ENCODE results near the gene ALG8.
"Not testable (repeated sequence)": the region's sequence is repeated elsewhere in the genome, so short reads cannot be mapped to it uniquely, and the experiment has no call there.

The ALG8 gene

DNA sequence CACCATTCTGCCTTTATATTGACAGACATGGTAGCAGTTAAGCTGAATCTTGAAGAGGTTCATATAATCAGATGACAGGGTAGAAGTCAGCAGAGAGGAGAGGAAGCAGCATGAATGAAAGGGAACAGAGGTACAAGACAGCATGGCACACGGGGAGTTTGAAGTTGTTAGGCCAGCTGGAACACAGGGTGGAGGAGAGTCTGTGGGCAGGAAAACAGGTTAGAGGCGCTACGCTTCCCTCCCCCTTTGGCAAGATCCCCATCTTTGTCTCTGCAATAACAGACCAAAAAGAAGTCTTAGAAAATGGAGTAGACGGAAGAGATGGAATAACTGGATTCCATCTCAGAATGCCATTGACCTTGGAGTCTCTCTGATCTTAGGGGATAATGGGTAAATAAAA, 39.8 kb downstream of the ALG8 start:
- no peak for DNase-seq

DNA sequence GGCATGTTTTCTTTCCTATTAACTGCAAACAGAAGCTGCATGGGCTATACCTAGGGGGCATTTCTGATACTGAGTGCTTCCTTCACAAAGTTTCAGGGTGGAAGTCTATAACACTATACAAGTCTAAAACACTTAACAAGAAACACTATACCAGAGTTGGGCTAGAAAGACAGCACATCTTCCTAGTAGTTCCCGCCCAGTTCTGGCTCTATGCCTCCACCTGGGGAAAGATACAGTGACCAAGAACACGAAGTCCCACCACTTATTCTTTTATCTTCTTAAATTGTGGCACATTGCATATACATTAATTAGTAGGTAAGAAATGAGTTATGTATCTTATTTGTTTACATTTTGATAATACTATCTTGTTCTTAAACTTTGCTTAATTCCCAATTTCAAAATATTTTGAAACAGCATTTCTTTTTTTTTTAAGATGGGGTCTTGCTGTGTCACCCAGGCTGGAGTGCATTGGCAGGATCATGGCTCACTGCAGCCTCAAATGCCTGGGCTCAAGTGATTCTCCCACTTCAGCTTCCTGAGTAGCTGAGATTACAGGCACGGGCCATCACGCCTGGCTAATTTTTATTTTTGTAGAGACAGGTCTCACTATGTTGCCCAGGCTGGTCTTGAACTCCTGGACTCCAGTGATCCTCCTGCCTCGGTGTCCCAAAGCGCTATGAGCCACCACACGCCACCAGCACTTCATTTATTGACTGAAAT, 41.6 kb downstream of the ALG8 start:
- DNase-seq: no peak

DNA sequence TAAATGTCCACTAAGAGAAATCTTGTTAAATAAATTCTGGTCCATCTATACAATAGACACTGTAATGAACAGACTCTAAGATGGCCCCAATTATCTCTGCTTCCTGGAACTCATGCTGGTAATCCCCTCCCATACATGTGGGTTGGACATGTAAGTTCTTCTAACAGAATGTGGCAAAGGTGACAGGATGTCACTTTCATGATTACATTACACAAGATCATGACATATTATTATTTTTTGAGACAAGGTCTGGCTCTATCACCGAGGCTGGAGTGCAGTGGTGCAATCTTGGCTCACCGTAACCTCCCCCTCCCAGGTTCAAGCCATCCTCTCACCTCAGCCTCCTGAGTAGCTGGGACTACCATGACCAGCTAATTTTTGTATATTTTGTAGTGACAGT, 45.2 kb downstream of the ALG8 start:
- no peak for DNase-seq

DNA sequence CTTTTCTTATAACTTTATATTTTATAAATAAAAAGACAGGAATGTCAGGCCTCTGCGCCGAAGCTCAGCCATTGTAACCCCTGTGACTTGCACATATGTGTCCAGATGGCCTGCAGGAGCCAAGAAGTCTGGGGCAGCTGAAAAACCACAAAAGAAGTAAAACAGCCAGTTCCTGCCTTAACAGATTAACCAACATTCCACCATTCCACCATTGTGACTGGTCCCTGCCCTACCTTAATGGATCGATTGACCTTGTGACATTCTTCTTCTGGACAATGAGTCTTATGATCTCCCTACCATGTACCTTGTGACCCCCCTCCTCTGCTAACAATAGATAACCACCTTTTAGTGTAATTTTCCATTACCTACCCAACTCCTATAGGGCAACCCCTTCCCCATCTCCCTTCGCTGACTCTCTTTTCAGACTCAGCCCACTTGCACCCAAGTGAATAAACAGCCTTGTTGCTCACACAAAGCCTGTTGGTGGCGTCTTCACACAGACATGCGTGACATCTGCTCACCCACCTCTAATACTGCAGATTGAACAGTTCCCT, 52.8 kb downstream of the ALG8 start:
- not testable (repeated sequence) for DNase-seq

DNA sequence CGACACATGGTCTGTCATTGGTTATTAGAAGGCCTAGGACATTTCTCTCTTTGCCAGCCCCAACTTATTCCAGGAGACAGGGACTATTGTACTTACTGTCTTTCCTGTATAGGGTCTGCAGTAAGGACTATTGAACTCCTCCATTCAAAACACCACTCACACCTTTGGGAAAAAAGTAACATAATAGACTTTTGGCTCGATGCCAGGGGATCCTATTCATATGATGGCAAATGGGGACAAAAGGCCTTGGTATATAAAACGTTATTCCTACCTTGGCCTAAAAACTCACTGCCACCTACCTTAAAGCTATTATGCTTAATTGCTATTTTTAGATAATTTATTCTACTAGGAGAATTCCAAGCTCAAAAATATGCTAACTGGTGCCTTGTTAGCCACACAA, 53.5 kb downstream of the ALG8 start:
- no peak for DNase-seq

DNA sequence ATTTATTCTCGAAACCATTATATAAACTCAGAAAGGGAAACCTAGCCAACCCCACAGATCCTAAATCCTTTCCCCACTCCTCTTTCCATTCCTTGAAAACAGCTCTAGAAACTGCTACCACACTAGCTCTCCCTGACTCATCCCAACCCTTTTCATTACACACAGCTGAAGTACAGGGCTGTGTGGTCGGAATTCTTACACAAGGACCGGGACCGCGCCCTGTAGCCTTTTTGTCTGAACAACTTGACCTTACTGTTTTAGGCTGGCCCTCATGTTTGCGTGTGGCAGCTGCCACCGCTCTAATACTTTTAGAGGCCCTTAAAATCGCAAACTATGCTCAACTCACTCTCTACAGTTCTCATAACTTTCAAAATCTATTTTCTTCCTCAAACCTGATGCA, 54.9 kb downstream of the ALG8 start:
- DNase-seq: not testable (repeated sequence)

DNA sequence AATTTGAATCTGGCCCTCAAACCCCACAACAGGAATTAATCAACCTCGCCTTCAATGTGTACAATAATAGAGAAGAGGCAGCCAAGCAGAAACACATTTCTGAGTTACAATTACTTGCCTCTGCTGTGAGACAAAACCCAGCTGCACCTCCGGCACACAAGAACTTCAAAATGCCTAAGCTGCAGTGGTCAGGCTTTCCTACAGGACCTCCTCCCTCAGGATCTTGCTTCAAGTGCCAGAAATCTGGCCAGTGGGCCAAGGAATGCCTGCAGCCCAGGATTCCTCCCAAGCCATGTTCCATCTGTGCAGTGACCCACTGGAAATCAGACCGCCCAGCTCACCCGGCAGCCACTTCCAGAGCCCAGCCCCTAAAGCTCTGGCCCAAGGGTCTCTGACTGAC, 56.4 kb downstream of the ALG8 start:
- DNase-seq: no peak

DNA sequence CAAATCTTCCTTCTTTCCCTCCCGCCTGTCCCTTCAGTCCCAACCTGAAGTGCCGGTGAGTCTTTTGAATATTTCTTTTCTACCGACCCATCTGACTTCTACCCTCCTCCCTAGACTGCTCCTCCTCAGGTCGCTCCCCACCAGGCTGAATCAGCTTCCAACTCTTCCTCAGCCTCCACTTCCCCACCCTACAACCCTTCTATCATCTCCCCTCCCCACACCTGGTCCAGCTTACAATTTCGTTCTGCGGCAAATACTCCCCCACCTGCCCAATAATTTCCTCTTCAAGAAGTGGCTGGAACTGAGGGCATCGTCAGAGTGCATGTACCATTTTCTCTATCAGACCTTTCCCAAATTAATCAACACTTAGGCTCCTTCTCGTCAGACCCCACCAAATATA, 57.3 kb downstream of the ALG8 start:
- no peak for DNase-seq

DNA sequence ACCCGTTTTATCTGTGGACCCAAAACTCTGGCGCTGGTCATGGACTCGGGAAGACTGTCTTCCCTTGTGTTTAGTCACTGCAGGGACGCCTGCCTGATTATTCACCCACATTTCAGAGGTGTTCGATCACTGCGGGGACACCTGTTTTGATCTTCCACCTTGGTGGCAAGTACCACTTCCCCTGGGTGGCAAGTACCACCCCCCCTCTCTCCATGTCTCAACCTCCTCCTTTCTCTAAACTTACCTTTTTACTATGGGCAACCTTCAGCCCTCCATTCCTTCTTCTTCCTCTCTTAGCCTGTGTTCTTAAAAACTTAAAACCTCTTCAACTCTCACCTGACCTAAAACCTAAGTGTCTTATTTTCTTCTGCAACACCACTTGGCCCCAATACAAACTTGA, 57.8 kb downstream of the ALG8 start:
- DNase-seq: no peak

DNA sequence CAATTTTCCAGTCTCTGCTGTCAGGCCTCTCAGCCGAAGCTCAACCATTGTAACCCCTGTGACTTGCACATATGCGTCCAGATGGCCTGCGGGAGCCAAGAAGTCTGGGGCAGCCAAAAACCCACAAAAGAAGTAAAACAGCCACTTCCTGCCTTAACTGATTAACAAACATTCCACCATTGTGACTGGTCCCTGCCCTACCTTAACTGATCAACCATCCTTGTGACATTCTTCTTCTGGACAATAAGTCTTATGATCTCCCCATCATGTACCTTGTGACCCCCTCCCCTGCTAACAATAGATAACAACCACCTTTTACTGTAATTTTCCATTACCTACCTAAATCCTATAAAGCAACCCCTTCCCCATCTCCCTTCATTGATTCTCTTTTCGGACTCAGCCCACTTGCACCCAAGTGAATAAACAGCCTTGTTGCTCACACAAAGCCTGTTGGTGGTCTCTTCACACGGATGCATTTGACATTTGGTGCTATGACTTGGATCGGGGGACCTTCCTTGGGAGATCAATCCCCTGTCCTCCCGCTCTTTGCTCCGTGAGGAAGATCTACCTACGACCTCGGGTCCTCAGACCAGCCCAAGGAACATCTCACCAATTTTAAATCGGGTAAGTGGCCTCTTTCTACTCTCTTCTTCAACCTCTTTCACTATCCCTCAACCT, 58.5 kb downstream of the ALG8 start:
- no peak for DNase-seq

DNA sequence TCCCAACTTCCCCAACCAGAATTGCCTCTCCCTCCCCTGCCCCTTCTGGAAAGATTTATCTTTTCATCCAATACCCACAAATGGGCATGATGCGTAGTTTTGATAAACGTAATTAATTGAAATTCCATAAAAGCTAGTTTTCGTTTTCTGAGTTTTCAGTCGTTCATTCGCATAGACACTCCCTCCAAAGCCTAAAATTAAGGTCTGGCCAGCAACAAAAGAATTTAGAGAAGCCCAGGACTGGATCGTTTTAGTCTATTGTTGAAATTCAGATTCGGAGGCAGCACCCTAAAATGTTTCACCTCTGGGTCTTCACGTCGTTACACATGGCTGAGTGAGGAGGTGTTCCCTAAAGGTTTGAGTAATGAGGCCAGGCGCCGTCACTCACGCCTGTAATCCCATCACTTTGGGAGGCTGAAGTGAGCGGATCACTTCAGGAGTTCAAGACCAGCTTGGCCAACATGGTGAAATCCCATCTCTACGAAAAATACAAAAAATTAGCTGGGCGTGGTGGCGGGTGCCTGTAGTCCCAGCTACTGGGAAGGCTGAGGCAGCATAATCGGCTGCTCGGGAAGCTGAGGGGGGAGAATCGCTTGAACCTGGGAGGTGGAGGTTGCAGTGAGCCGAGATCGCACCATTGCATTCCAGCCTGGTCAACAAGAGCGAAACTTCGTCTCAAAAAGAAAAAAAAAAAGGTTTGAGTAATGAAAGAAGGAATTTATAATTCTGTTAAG, 59.2 kb downstream of the ALG8 start:
- peak; percentile 56 for DNase-seq

DNA sequence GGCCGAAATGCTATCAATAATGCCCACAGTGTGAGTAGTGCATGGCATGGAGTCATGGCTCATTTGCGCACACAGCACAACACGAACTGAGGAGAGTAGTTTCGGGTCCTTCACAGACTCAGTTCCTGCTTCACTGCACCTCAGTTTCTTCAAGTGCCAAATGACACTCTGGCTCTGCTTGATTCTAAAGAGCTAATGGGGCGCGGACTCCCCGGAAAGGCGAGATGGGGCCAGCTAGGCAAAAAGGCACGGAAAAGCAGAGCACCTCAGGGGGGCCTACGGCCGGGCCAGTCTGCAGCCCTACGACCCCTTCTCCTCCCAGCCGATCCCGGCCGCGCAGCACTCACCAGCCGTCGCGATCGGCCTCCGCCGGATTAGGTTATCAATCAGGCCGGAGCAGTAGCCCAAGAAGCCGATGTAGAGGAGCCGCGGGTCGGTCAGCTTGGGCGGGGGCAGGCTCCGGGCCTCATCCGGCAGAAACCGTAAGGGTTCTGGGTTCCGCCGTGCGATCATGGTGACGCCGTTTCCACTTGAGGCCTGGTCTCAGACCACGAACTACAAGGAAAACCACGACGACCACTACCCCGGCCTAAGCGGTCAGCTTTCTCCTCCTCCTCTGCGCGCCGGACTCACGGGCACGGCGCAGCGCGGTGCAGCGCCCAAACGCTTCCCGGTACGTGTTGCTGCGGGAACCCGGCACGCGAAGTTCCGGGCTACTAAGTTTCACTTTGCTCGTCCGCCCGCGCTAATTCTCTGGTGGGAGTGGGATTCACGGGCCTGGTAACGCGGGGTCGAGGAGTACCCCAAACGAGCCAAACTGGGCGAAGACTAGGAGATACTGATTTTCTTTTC, 60.0 kb downstream of the ALG8 start, which contains the start of gene NDUFC2:
TSS of gene NDUFC2 (minus strand) at position 631 of the 852 bp plus-strand sequence. CDS start at position 513, 118 bp downstream.
- peak; percentile 74 for DNase-seq

DNA sequence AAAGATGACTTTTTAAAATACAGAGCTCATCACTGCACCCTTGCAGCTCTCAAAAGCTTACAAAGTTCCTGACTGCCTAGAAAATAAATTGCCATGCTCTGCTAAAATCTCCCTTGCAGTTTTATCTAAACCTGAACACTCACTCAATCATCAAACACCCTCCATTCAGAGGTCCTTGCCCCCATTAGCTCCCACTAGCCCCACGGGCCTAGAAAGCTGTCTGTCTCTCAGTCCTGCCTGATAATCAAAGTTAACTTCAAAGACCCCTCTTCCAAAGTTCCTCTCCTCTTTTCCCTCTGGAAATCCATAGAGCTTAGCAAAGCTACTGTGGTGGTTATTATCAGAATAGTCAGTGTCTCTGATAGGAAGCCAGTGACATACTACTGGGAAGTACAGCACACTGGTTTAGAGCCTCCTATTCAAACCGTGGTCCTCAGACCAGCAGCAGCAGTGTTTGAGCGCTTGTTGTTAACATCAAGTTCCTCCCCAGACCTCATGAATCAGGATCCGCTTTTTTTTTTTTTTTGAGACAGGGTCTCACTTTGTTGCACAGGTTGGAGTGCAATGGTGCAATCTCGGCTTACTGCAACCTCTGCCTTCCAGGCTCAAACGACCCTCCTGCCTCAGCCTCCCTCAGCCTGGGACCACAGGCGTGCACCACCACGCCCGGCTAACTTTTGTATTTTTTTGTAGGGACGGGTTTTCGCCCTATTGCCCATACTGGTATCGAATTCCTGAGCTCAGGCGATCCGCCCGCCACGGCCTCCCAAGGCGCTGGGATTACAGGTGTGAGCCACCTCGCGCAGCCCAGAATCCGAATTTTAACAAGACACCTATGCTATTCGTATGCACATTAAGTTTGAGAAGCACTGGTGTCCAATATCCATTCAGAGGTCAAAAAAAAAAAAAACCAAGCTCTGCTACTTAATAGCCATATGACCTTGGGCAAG, 60.9 kb downstream of the ALG8 start:
- DNase-seq: no peak

DNA sequence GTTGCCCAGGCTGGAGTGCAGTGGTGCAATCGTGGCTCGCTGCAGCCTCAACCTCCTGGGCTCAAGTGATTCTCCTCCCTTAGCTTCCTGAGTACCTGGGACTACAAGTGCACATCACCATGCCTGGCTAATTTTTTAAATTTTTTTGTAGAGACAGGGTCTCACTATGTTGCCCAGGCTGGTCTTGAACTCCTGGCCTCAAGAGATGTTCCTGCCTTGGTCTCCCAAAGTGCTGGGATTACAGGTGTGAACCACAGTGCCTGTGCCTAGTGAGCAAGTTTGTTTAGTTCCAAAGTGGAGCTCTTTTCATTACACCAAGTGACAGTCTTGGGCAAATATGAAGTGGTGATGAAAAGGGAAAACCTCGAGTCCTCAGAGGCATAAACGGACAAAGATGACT, 61.8 kb downstream of the ALG8 start:
- not testable (repeated sequence) for DNase-seq

DNA sequence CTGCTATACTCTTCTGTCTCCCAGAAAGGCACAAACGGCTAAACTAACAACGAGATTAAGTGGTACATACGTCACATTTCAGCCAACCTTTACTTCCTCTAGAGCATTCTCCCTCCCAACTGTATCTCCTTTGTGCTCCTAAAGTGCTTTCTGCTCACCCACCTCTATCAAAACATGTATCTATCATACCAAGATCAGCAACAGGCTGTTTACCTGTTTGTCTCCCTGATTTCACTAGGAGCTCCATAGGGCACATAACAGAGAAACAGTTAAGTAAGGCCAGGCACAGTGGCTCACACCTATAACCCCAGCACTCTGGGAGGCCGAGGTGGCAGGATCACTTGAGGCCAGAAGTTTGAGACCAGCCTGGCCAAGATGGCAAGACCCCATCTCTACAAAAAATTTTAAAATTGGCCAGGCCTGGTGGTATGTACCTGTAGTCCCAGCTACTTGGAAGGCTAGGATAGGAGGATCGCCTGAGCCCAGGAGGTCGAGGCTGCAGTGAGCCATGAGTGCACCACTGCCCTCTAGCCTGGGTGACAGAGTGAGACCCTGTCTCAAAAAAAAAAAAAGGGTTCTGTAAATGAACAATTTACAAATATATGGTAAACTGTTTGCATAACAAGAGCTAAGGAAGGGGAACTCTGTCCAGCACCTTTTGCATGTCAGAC, 62.6 kb downstream of the ALG8 start:
- no peak for DNase-seq

DNA sequence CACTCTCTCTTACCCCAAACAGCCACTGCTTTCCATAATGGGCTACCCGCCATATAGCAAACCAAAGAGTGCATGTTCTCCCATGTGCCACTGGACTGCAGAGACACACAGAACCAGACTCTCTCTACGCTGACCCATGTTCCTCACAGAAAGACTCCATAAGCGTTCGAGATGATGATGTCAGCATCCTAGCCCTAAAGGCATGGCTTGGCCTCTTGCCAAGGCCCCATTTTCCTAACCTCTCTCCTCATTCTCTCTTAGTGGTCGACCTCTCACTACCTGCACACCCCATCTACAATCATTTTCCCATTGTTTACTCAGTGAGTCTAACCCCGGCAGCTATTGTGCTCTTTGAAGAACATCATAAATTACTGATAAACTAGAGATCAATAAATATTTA, 64.7 kb downstream of the ALG8 start:
- no peak for DNase-seq

DNA sequence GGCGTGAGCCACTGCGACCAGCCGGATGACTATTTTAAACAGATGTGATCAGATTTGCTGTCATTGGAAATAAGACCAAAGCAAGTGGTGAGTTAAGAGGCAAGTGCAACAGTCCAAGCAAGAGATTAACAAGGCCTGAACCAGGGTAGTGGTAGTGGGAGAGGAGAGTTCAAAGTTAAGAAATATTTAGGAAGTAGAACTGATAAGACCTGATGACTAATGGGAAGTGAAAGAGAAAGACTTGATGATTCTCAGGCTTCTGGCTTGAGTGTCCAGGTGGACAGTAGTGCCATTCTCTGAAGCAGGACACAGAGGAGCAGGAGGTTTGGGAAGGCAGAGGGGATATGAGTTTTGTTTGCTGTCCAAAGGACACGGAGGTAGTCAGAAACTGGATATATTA, 67.0 kb downstream of the ALG8 start:
- no peak for DNase-seq

DNA sequence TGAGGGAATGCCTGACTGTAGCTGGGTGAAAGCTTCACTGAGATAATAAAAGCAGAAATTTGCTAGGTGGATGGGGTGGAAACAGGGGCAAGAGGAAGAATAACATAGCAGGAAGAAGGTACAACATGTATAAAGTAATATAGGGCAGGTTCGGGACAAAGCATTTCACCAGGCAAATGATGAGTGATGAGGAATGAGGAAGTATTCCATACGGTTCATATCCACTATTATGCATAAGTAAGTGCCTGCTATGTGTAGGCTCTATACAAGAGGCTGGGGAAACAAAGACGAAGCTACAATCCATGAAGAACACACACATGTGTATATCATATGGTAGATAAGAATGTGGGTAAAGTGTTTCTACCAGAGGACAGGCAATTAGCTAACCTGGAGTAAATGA, 67.7 kb downstream of the ALG8 start:
- no peak for DNase-seq

DNA sequence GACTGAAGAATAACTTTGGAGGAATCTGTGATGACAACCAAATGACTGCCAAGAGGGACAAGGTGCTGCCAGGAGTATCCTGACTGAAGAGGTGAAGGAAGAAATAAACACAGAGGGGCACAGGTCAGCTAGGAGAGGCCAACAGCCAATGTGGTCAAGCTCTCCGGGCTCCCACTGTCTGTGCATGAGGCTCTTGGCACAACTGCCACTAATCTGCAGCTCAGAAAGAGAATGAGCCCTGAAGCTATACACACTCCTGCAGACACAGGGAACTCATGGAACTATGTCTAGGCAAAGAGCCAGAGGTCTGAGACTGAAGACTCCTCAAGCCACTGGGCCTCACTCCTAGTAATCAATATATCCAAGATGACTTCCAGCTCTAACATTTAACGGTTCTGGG, 68.8 kb downstream of the ALG8 start:
- no peak for DNase-seq

DNA sequence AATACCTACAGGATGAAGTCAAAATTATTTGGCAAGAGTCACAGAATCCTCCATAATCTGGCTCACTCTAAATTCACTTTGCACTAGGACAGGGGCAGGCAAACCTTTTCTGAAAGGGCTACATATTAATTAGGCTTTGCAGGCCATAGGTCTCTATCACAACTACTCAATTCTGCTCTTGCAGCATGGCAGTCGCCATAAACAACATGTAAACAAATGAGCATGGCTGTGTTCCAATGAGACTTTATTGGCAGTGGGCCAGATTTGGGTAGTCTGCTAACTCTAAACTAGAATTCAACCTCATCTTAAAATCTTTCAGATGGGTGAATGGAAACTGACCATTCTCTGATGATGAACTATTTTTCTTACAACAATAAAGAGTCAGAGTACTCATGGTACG, 70.0 kb downstream of the ALG8 start:
- no peak for DNase-seq

DNA sequence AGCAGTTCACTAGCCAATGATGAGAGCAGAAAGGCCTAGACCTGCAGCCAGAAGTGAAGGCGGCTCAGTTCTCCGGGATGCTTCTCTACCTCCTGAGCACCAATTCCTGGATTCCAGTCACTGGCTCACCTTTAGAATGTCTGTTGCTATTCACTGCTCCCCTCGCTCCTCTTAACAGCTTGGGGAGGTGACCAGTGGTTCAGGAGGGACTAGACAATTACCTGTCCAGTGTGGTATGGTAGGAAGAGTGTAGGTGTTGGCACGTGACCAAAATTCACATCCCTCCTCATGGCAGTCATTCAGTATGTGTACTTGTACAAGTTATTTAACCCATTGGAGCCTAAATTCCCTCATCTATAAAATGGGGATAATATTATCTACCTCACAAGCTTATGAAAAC, 71.7 kb downstream of the ALG8 start:
- no peak for DNase-seq

All from NCI-H510A treated with DMSO at 0.1 percent for 48 hours (cell line).